GM18526 (cell line): Measurements from ENCODE around the gene EXOSC7.

Experiments used
- POLR2A ChIP-seq: IDR thresholded peaks from 3 replicates; pipeline ENCODE4 v1.6.1; 2011; ENCODE audit not compliant: insufficient read length; ENCODE audit errors: extremely low read depth

Gene EXOSC7

DNA sequence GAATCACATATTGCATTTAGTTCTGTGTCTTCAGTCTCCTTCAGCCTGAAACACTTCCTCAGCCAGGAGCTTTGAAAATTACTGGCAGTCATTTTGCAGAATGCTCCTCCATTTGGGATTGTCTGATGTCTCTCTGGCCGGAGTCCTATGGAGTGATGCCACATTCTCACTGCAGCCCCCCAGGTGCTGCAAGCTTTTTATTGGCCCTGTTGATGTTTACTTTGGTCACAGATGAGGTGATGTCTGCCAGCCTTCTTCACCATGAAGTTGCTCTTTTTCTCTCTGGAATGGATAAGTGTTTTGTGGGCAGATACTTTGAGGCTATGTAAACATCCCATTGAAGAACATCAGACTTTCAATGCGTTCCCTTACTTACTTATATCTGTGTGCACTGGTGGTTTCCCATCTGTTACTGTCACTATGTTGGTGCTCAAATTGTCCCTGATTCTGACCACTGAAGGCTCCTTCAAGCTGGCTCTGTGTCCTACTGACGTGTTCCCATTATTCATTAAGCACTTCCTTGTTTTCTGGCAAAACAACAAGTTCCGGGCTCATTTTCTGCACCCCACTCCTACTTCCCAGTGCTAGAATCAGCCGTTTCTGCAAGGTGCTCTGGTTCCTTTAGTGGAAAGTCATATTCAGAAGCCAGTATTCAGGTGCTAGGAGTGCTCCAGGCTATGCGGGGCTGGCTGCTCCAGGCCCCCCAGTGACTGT, 48.7 kb downstream of the EXOSC7 start:
- TF ChIP-seq POLR2A, result no peak

DNA sequence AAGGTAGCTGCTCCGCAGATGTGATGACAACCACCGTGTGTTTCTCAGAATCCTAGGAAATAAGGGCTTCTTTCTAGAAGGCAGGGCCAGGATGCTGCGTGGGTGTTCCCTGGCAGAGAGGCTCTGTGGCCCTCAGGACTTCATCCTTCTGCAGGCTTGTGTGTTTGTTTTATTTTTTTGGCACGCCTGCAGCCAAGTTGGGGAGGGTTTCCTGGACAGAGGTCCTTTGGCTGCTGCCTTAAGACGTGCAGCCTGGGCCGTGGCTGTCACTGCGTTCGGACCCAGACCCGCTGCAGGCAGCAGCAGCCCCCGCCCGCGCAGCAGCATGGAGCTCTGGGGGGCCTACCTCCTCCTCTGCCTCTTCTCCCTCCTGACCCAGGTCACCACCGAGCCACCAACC, 50.0 kb downstream of the EXOSC7 start, which contains the start of gene CLEC3B:
Gene CLEC3B, plus strand, starts transcription at position 266 of the 400 bp plus-strand sequence. Its CDS starts 60 bp downstream, at position 326.
- no peak for TF ChIP-seq POLR2A

DNA sequence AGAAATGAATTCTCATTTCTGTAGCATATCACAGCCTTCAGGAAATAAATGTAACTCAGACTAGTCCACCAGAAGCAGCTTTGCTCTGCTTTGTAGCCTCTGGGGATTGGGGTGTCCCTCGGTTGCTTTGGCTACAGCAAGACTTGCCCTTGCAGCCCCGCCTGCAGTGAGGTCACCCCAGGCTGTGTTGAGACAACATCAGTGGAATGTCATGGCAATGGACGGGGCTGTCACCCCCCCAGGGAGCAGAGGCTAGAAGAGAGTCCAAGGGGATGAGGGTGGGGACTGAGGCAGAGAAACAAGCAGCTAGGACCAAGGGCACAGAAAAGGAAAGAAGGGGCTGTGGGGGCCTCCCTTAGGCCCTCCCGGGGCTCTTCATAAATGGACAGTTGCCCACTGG, 50.9 kb downstream of the EXOSC7 start:
- TF ChIP-seq POLR2A, result no peak

DNA sequence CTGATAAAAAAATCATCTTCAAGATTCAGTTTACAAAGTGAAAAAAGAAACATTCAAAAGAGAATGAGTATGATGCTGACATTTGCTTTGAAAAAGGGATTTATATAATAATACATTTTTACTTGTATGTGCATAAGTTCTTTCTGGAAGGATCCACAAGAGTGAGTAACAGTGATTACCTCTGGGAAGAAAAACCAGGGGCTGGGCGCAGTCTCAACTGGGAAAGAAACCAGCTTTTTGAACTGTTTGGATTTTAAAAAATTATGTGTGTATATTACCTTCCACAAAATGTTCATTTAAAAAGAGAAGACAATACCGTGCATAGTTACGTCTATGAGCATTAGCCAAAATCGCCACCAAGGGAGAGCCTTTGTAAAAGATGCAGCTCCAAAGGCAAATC, 51.4 kb downstream of the EXOSC7 start:
- TF ChIP-seq POLR2A, result no peak

DNA sequence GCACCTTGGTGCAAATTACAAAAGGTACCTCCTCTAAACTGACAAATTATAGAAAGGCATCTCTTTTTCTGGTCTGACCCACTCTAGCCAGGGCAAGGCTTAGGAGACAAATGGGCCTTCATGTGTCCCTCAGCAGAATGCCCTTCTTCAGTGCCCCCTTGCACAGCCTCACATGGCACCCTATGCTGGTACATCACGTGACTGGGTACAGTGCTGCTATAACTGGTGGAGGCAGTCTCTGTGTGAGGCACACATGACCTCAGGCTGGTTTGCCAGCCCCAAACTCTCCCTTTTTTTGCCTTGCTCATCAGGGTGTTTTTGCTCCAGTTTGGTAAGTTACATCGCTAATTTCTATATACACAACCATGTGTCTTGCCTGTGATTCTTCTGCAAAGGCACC, 53.2 kb downstream of the EXOSC7 start:
- no peak for TF ChIP-seq POLR2A

DNA sequence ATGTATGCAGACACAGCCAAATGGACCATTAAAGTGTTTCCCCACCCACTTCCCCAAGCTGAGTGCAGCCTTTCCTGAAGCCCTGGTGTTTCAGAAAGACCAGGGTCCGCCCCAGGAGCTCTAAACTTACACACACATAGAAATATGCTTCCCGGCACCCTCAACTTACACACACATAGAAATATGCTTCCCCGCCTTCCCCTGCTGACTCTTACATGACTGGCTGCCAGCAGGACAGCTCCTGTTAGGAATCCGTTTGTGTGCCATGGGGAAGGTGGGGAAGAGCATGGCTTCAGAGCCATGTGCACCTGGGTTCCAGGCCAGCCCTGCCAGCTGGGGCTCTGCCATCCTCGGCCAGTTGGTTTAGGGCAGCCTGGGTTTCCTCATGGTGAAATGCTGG, 53.6 kb downstream of the EXOSC7 start:
- no peak for TF ChIP-seq POLR2A

DNA sequence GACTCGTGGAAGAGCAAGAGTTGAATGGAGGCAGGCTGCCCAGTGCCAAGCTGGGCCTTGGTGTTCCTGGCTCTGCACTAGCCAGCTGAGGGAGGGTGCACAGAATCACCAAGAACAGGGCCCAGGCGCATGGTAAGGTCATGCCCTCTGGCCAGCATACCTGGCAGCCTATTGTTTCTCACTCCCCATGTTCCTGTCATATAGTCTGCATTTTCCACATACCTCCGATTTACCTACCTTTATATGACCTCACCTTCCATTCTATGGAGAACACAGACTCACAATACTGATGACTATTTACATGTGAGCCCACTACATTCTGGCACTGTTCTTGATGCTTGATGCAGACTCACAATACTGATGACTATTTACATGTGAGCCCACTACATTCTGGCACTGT, 55.5 kb downstream of the EXOSC7 start:
- no peak for TF ChIP-seq POLR2A

DNA sequence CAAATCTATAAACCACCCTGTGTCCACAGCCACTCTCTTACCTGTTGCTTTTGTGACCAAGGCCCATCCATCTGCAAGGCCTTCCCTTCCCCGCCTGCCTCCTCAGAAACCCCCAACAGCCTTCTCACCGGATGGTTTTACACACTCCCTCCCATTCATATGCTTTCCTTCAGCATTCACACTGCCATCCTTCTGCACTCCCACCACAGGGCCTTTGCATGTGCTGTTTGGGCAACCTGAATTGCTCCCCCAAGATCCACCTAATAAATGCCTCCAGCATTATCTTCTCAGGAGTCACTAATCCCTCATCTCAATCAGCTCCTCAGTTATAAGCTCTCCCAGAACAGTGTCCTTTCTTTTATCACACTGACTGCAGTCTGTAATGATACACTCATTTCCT, 56.1 kb downstream of the EXOSC7 start:
- no peak for TF ChIP-seq POLR2A

DNA sequence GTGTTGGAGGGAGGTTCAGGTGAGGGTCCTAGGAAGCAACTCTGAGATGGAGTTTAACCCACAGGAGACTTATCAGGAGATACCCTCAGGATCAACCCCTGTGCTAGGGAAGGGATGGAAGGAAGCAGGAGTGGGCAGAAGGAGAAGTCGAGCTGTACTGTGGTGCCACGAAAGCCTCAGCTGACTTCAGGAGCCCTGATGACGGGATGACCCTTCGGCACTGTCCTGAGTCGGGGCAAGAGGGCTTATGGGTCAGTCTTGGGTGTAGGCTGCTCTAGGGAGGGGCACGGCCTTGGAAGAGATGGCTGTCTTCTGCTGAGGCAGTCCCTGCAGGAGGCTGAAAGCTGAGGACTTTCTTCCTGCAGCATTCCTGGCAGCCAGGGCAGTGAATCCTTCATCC, 57.7 kb downstream of the EXOSC7 start:
- no peak for TF ChIP-seq POLR2A

DNA sequence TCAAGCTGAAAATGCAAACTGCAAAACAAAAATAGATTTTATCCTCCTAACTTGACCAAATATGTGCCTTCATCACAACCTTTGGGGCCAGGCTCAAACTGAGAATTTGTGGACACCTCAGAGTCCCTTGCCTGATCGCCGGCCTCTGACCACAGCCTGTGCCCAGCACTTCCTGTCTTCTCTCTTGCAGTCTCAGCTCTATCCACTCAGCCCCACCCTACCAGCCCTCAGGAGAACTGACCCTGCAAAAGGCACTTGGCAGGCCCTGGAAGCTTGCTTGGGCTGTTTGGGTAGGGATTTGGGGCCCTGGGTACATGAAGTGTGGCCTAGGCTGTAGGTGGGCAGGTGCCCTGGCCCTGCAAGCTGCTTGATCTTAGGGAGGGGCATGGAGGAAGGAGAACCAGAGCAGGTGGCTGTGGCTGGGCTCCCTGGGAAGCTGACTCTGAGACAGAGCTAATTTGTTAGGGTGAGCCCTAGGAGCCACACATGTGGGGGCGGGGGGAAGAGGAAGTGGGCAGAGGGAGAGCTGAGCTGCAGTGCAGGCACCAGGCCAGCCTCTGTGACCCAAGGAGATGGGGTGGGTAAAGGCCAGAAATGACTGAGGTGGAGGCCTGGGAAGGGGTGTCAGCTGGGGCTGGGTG, 58.7 kb downstream of the EXOSC7 start:
- TF ChIP-seq POLR2A, result no peak

DNA sequence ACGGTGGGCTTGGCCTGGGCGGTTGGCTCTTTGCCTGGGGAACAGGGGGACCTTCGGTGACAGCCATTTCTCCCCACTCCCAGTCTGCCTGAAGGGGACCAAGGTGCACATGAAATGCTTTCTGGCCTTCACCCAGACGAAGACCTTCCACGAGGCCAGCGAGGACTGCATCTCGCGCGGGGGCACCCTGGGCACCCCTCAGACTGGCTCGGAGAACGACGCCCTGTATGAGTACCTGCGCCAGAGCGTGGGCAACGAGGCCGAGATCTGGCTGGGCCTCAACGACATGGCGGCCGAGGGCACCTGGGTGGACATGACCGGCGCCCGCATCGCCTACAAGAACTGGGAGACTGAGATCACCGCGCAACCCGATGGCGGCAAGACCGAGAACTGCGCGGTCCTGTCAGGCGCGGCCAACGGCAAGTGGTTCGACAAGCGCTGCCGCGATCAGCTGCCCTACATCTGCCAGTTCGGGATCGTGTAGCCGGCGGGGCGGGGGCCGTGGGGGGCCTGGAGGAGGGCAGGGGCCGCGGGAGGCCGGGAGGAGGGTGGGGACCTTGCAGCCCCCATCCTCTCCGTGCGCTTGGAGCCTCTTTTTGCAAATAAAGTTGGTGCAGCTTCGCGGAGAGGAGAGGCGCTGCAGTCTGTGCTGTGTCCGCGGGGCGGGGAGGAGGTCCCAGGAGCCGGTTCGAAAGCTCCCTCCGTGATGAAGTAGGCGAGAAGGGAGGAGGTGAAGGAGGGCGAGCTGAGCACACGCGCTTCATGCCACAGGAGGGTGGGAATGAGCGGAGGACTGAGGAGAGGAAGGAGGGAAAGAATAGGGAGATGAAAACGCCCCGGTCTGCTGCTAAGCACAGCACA, 59.6 kb downstream of the EXOSC7 start:
- TF ChIP-seq POLR2A, result no peak

DNA sequence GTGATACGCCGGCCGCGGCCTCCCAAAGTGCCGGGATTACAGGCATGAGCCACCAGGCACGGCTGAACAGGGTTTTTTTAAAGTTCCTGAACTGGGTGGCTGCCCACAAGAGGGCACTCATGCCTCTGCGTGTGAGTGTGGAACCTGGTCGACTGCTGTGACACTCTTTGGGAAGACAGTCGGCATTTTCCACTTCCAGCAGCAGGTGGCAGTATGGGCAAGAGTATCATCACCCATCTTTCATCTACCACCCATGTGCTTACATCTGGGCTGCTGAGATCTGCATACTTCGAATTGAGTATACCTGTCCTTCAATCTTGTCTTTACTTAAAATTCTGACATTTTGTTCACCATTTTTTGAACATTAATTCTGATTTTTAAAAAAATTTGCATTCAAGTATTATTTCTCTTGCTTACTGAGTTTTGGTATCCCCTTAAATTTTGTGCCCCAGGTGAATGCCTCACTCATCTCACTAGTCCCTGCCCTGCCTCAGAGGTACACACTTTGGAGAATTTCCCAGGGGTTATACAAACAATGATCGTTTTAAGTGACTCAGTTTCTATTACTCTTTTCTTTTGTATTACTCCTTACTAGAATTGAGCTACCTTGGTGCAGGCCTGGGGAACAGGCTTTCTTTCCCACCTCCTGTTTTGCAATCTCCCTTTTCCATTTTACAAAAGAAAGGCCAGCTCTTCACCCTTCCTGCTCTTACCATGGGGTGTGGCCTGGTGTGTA, 61.8 kb downstream of the EXOSC7 start:
- no peak for TF ChIP-seq POLR2A

DNA sequence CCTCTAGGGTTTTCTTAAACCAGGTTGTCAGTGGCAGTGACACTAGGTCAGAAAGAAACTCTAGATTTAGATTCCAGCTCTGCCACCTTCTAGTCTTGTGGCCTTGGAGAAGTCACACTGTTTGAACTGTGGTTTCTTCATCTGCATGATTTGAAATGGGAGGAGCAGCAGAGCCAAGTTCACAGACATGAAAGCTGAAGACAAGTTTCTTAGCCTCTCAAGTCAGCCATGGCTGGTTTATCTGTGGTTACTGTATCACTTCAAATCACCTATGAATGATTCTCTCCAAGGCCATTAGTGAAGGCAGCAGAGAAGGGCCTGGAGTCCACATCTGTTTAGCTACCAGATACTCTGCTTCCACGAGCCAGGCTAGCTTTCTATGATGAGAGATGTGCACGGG, 65.6 kb downstream of the EXOSC7 start:
- TF ChIP-seq POLR2A, result no peak

DNA sequence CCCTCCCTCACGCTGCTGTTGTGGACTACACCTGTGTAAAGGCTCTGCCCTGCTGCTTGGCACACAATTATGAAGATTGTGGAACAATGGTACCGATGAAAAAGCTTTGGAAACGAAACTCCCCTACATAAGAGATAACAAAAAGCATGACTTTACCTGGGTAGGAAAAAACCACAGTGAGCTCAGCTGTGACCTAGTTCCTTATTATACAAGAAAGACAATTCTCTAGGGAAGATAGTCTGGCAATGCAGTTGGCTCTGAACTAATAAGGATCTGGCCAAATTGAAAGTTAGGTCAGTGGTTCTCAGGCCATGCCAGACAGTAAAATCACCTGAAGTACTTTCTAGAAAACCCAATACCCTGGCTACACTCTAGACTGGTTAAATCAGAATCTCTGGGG, 66.1 kb downstream of the EXOSC7 start:
- no peak for TF ChIP-seq POLR2A

DNA sequence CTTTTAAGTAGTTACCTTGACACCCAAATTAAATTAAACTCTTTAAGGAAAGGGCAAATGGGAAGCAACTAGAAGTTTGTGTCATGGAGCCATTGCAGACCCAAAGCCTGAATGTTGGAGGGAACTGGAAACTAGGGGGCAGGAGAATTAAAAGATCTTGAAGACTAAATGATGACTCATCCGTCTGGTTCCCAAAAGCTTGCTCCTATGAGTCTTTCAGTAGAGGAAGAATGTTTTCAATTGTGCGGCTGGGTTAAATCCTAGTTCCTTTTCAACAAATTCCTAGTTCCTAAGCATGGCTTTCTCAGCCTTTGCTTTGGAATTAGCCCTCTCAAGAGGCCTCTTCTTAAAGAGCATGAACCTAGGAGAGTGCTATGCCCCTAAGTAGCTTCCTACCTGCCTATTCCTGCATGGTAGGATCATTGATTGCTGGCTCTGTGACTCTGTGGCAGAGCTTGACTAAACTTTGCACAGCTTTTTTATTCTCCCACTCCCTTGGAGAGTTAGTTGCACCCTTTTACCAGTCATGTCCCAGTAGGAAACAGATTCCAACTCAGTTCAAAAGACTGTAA, 67.8 kb downstream of the EXOSC7 start:
- no peak for TF ChIP-seq POLR2A
